Esophagus squamous epithelium (tissue), 4 donors: Measurements from ENCODE around the gene THSD7B.

Source experiments
- POLR2A ChIP-seq, 4 donors: fragments of 450-650 bp; IDR thresholded peaks; one replicate each; pipeline ENCODE4 v1.6.1; 2017; ENCODE audit warnings: antibody characterized with exemption in 4 of 4, mild to moderate bottlenecking in 4 of 4, moderate library complexity in 3 of 4
- TF ChIP-seq, protein P1 (sequence below), 6 experiments: fragments of 450-650 bp in 4 of 6; fragments of 200-600 bp in 2 of 6; sonication (generic) in 2 of 6; IDR thresholded peaks; one replicate each; pipeline ENCODE4 v1.5.1; 2016 to 2019; ENCODE audit warnings: antibody characterized with exemption in 6 of 6, mild to moderate bottlenecking in 4 of 6, moderate library complexity in 4 of 6

DNA sequence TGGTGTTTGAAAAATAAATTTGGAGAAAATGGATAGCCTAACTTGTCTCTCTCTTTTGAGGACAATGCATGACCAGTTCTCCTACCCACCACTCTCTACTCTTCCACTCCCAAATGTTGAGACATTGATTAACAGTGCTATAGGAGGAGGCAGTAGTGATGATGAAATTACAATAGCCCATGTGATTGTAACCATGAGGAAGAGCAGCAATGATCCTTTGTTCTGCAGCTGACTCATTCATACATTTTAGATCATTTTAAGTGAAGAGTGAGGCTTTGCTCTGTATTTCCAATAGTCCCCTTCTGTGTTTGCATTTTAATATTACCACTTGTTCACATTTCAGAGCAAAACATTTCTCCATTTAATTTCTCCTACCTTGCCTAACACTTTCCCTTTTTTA lies 592.3 kb downstream of the THSD7B start:
- TF ChIP-seq, protein P1, sequence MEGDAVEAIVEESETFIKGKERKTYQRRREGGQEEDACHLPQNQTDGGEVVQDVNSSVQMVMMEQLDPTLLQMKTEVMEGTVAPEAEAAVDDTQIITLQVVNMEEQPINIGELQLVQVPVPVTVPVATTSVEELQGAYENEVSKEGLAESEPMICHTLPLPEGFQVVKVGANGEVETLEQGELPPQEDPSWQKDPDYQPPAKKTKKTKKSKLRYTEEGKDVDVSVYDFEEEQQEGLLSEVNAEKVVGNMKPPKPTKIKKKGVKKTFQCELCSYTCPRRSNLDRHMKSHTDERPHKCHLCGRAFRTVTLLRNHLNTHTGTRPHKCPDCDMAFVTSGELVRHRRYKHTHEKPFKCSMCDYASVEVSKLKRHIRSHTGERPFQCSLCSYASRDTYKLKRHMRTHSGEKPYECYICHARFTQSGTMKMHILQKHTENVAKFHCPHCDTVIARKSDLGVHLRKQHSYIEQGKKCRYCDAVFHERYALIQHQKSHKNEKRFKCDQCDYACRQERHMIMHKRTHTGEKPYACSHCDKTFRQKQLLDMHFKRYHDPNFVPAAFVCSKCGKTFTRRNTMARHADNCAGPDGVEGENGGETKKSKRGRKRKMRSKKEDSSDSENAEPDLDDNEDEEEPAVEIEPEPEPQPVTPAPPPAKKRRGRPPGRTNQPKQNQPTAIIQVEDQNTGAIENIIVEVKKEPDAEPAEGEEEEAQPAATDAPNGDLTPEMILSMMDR (IDR thresholded peaks at IDR 0.05) = no peak
- TF ChIP-seq POLR2A (IDR thresholded peaks at IDR 0.05) = no peak
